Tibial nerve (tissue), 3 donors: ENCODE results near the gene SORCS2.

Experiments
- POLR2A ChIP-seq, 2 donors: fragments of 450-650 bp; IDR thresholded peaks; one replicate each; pipeline ENCODE4 v1.6.1; 2017; ENCODE audit warnings: antibody characterized with exemption in 2 of 2, mild to moderate bottlenecking in 2 of 2, moderate library complexity in 2 of 2
- TF ChIP-seq, protein P1 (sequence below), 5 experiments: fragments of 200-600 bp in 3 of 5; fragments of 450-650 bp in 2 of 5; sonication (generic) in 3 of 5; IDR thresholded peaks; one replicate each; pipeline ENCODE4 v1.5.1; 2016 to 2019; ENCODE audit warnings: antibody characterized with exemption in 5 of 5, mild to moderate bottlenecking in 3 of 5, moderate library complexity in 2 of 5

DNA sequence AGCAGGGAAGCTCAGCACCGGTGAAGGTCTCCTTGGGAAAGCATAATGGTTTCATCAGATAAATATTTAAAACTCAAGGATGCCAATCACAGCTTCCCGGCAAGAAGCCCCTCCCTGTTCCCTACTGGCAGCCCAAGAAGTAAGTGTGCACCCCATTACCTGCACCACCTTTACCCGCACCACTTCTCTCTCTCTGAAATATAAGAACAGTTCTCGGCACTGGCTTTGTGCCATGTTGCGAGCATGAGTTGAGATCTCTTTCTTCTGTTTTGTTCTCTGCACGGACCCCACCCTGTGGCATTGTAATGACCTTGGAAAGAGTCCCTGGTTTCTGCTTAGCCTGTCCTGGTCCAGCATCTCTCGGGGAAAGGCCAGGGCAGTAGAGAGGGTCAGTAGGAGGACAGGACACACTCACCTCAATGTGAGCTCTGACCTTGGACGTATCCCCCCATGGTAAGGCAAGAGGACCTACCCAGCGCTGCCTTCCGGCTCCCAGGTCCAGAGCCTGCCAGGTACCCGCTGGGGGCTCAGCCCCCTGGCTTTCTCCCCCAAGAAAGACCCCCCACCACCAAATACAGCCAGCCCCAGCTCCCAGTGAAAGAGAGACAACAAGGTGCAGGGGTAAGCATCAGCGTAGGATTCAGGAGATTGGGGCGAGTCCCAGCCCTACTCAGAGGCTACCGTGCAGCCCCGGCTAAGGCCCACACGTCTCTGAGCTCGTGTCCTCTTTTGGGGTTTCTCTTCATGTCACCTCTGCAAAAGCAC is 161.7 kb downstream of the SORCS2 start:
- TF ChIP-seq, protein P1, sequence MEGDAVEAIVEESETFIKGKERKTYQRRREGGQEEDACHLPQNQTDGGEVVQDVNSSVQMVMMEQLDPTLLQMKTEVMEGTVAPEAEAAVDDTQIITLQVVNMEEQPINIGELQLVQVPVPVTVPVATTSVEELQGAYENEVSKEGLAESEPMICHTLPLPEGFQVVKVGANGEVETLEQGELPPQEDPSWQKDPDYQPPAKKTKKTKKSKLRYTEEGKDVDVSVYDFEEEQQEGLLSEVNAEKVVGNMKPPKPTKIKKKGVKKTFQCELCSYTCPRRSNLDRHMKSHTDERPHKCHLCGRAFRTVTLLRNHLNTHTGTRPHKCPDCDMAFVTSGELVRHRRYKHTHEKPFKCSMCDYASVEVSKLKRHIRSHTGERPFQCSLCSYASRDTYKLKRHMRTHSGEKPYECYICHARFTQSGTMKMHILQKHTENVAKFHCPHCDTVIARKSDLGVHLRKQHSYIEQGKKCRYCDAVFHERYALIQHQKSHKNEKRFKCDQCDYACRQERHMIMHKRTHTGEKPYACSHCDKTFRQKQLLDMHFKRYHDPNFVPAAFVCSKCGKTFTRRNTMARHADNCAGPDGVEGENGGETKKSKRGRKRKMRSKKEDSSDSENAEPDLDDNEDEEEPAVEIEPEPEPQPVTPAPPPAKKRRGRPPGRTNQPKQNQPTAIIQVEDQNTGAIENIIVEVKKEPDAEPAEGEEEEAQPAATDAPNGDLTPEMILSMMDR (IDR thresholded peaks at IDR 0.05): no peak
- no peak for TF ChIP-seq POLR2A (IDR thresholded peaks at IDR 0.05)
